Fibroblast of skin of right biceps (primary cell): ENCODE measurements around the gene NFKBIB.
"Not testable (repeated sequence)": the region's sequence is repeated elsewhere in the genome, so short reads cannot be mapped to it uniquely, and the experiment has no call there.

Experiments
- DNase-seq: peaks from one replicate; pipeline ENCODE4 v3.0.0-alpha.2; 2013

Gene NFKBIB, protein sequence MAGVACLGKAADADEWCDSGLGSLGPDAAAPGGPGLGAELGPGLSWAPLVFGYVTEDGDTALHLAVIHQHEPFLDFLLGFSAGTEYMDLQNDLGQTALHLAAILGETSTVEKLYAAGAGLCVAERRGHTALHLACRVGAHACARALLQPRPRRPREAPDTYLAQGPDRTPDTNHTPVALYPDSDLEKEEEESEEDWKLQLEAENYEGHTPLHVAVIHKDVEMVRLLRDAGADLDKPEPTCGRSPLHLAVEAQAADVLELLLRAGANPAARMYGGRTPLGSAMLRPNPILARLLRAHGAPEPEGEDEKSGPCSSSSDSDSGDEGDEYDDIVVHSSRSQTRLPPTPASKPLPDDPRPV

DNA sequence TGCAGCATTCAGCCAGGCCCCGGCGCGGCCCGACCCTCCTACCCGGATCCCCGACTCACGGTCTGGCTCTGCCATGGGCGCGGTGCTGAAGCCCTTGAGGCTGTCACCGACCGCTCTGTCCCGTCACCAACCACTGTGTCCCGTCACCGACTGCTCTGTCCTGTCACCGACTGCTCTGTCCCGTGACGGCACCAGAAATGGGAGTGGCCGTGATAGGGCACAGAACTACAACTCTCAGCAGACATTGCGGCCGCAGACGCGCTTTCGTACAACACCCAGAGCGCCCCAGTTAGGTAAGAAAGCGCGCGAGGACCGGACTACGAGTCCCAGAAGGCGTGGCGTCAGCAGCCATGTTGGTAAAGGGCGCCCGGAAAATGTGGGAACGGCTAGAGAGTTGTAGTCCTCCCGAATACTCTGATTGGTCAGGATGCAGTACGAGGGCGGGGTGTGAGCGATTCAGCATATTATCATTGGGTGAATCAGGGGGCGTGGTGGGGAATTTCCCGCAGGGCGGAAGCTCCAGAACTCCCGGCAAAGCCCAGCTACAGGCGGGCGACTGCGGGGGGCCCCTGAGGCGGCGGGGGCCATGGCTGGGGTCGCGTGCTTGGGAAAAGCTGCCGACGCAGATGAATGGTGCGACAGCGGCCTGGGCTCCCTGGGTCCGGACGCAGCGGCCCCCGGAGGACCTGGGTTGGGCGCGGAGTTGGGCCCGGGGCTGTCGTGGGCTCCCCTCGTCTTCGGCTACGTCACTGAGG, at the start of gene NFKBIB, which contains the start of gene SIRT2:
TSS of gene NFKBIB (plus strand) at position 523 of the 755 bp plus-strand sequence. CDS start at position 587, 64 bp downstream.
TSS of gene SIRT2 (minus strand) at position 172 of the 755 bp plus-strand sequence. CDS start at position 75, 97 bp downstream.
- DNase-seq, result peak; percentile 100

DNA sequence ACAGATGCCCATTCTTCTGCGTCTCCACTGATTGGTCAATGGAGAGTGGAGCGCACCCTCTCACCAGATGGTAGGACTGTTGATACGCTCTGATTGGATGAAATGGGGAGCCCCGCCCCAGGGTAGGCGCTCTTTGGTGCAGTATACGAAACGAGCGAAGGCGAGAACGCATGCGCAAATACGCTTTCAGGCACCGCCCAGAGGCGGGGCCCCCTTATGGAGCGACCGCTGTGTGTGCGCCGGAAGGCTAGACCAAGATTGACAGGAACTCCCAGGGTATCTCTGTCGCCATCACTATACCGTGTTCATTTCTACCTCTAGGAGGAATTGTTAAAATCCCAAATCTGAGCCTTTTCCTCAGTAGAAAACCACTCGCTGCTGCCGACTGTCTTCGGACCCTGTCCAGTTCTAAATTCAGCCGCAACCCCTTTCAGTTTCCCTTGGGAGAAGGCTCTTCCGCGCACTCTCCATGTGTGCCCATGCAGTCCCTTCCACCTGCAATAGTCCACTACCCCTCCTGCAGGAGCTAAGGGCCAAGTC, 49.3 kb upstream of the NFKBIB start:
- no peak for DNase-seq

DNA sequence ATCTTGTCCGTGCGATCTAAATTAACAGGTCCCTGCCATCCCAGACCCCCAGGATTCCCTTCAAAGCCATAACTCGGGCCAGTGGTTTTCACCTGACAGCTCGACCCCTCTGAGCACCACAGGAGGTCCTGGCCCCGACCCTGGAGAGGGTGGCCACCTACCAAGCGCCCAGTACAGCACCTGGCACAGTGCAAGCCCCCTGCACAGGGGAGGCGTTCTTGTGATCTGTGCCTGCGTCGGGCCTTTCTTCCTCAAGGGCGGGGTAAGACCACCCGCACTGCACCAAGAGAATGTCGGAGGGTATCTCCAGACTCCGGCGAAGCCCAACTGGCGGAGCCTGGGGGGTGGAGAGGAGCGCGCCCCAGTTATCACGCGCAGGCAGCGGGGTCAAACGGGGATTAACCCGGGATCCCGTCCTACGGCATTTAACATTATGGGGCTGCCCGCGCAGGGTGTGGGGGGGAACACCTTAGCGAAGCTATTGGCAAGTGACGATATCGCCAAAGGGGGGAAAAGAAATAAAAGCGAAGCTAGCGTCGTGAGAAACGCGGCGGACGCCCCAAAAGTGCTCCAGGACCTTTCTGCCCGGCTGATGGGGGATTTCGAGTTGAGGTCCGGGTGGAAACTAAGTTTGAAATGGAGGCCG, 48.7 kb upstream of the NFKBIB start:
- DNase-seq, result no peak

DNA sequence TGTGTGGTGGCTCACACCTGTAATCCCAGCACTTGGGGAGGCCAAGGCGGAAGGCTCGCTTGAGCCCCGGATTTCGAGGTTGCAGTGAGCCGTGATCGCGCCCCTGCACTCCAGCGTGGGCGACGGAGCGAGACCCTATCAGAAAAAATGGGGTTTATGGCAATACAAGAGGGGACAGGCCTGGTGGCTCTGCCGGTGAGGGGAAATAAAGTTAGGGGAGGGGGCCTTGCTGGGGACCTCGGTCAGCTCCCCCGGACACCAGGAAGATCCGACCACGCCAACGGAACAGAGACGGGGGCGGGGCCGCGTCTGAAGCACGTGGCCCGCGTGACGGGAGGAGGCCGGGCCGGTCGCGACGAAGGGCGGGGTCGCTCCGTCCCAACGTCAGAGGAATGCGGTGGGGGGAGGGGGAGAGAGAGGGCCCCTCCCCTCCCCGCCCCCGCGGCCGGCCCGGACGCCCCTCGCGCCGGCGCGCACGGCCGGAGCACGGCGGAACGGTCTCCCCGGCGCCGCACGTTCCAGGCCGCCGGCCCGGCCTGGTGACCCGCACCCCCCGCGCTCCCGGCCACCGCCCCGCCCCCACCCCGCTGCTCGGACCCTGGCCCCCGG, 48.0 kb upstream of the NFKBIB start:
- peak; percentile 93 for DNase-seq

DNA sequence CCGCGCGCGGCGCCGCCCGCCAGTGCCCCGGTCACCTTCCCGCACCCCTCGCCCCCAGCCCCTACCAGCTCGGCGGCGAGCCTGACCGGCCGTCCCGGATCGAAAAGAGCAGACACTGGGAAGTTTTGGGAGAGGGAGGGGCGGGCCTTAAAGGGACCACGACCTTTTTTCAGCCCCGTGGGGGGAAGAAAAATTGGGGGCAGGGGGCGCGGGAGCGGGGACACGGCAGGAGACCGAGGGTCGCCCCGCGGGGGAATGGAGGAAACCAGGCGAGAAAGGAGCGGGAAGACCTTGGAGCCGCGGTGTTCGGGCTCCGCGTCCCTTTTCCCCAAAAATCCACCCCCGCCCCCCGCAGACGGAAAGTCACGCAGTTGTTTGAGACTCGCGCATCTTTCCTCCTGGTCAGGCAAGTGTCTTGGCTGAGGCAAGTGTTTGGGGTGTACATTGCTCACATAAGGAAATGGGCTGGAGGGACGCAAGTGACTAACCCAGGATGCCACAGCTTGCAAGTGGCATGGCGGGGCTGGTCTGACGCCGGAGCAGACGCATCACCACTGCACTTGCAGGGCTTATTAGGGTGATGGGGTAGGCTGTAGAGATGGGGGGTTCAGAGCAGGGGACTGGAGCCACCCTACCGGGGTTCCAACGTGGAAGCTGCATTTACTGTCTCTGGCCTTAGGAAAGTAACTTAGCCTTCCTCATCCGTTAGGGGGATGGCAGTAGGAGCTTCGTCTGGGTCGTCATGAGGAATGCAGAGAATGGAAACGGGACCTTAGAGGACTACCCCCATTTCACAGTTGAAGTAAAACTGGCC, 47.3 kb upstream of the NFKBIB start:
- DNase-seq, result peak; percentile 71

DNA sequence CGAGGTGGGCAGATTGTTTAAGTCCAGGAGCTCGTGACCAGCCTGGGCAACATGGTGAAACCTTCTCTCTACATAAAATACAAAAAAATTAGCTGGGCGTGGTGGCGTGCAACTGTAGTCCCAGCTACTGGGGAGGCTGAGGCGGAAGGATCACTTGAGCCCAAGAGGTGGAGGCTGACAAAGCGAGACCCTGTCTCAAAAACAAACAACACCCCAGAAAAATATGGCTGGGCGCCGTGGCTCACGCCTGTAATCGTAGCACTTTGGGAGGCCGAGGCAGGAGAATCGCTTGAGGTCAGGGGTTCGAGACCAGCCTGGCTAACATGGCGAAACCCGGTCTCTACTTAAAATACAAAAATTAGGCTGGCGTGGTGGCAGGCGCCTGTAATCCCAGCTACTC, 46.6 kb upstream of the NFKBIB start:
- no peak for DNase-seq

DNA sequence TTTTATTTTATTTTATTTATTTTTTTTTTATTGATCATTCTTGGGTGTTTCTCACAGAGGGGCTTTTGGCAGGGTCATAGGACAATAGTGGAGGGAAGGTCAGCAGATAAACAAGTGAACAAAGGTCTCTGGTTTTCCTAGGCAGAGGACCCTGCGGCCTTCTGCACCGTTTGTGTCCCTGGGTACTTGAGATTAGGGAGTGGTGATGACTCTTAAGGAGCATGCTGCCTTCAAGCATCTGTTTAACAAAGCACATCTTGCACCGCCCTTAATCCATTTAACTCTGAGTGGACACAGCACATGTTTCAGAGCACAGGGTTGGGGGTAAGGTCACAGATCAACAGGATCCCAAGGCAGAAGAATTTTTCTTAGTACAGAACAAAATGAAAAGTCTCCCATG, 44.8 kb upstream of the NFKBIB start:
- not testable (repeated sequence) for DNase-seq

DNA sequence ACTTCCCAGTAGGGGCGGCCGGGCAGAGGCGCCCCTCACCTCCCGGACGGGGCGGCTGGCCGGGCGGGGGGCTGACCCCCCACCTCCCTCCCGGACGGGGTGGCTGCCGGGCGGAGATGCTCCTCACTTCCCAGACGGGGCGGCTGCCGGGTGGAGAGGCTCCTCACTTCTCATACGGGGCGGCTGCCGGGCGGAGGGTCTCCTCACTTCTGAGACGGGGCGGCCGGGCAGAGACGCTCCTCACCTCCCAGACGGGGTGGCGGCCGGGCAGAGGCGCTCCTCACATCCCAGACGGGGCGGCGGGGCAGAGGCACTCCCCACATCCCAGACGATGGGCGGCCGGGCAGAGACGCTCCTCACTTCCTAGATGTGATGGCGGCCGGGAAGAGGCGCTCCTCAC, 44.0 kb upstream of the NFKBIB start:
- not testable (repeated sequence) for DNase-seq

DNA sequence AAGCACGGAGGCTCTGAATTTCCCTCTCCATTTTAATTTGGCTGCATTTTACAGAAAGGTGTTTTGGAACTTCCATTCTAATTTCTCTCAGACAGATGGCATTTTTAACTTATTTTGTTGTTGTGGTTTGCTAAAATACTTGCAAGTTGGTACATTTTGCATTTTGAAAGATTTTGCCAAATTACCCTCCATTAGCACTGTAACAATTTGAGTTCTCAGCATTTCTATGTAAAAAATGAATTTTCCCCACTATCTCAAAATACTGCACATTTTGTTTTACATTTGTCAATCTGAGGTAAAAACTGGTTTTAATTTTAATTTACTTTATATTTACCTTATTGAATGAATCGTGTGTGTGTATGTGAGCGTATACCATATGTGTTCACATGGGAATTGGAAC, 43.0 kb upstream of the NFKBIB start:
- no peak for DNase-seq

DNA sequence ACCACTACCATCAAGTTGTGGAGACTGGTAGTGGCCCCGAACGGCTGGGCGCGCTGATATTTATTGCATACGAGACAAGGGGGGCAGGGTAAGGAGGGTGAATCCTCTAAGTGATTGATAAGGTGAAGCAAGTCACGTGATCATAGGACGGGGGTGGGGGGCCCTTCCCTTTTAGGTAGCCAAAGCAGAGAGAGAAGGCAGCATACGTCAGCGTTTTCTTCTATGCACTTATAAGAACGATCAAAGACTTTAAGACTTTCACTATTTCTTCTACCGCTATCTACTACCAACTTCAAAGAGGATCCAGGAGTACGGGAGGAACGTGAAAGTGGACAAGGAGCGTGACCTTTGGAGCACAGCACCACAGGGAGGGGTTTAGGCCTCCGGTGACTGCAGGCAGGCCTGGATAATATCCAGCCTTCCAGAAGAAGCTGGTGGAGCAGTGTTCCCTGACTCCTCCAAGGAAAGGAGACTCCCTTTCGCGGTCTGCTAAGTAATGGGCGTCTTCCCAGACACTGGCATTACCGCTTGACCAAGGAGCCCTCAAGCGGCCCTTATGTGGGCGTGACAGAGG, 40.1 kb upstream of the NFKBIB start:
- not testable (repeated sequence) for DNase-seq

DNA sequence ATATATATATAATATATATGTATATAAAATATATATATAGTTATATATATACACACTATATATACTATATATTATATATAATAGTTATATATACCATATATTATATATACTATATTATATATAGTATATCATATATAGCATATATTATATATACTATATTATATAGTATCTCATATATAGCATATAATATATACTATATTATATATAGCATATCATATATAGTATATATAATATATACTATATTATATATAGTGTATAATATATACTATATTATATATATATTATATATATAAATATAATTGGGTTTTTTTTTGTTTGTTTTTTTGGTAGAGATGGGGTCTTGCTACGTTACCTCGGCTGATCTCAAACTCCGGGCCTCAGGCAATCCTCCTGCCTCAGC, 38.4 kb upstream of the NFKBIB start:
- no peak for DNase-seq

DNA sequence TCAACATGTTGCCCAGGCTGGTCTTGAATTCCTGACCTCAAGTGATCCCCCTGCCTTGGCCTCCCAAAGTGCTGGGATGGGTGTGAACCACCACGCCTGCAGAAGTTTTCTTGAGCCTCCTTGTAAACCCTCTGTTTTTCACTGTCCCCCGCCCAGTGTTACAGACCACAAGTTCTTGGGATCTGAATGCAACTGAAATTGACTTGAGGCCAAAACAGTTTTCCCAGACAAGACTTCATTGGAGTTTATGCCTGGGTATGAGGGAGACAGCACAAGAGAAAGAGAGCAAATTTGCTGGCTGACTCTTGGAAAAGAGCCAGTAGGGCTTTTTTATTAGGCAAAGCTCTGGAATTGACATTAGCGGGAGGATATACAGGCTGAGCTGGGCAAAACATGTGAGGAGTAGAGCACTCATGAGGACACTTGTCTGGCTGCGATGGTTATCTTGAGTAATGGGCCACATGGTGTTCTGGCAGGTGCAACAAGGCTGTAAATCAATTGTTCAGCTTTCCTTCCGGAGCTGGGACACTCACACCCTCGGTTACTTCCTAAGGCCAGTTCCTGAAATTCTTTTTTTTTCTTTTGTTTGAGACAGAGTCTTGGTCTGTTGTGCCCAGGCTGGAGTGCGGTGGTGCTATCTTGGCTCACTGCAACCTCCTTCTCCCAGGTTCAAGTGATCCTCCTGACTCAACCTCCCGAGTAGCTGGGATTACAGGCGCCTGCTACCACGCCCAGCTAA, 37.3 kb upstream of the NFKBIB start:
- peak; percentile 20 for DNase-seq

DNA sequence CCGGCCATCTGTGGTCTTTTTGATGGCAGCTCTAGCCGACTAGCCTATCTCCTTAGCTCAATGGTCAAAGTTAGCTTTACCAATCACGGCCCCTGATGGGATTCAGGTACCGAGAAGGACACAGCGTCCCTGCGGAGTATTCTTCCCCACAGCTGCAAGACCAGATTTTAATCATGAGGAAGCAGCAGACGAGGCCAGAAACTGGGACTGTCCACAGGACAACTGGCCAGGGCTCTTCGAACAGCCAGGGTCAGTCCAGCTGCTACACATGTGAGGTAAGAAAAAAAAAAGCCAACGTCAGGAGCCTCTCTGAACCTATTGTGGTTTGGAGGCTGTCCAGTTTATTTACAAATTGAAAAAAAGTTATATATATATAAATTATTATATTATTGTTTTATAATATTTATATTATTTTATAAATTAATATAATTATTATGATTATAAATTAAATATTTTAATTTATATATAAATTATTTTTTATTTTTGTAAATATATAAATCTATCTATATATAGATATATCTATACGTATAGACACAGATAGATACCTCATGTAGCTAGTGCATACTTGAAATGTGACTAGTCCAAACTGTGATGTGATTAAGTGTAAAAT, 32.5 kb upstream of the NFKBIB start:
- DNase-seq, result no peak

DNA sequence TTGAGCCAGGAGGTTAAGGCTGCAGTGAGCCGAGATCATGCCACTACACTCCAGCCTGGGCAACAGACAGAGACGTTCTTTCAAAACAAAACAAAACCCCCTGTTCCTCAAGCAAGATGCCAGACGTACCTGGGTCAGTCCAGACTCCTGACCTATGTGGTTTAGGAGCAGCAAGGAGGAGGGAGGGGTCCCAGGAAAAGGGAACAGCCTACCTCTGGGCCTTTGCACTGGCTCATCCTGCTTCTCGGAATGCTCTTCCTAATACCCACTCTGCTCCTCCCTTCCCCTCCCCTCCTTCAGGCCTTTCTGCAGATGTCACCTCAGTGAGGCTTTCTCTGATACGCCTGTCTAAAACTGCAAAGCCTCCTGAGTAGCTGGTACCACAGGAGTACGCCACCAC, 31.2 kb upstream of the NFKBIB start:
- DNase-seq, result no peak

DNA sequence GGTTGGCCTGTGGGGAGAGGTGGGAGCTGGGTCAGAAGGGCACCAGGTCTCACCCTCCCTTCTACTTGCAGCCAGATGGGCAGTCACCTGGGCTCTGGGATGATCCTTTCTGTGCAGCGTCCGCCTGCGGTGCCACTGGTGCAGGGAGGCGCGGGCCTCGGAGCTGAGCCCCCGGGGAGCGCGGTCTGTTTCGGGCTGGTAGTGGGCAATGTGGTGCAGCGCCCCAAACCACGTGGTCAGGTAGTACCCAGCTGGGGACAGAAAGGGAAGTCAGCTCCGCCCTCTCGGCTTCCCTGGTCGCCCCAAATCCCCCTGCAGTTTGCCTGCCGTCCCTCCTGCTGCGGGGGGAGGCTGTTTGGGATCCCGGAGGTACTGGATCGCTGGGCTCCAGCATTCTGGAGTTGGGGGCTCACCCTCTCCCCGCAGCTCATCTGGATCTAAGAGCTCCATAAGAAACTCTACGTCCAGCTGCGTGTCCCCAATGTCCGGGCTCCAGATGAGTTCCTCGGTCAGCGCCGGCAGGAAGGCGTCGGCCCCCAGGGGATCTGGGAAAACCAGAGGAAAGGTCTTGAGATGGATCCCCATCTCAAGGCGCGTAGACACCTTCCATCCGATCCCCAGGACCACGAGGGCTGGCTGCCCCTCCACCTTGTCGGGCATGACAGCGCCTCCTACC, 30.5 kb upstream of the NFKBIB start:
- DNase-seq, result no peak

DNA sequence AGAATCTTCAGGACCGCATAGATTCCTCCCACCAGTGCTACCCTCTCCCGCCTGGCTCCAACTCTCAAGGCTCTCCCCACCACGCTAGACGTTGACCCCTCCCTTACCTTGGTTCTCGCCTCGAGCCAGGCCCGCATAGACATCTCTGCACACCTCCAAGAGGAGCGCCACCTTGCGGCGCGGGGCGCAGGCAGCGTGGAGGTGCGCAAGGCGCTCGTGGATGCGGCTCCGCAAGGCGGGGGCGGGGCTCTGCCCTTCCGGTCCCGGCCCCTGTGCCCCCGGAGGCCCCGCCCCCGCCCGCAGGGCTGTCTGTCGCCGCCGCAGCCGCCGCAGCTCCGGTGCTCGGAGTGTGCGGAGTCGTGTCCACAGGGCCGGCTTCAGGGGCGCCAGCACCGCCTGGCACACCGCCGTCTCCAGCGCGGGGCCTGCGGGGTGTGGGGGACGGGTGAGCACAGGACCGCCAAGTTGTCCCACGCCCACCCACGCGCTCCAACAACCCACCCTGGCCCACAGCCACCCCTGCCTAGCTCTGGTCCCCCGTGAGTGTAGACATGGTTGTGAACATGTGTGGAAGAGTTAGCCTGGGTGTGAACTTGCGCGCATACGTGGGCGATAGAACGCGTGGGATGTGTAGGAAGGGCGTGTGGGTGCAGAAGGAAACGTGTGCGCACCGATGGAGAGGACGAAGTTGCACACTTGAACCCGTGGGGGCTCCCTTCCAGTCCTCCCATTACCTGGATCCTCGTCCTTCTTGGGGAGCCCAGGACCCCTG, 29.7 kb upstream of the NFKBIB start:
- DNase-seq, result peak; percentile 67

DNA sequence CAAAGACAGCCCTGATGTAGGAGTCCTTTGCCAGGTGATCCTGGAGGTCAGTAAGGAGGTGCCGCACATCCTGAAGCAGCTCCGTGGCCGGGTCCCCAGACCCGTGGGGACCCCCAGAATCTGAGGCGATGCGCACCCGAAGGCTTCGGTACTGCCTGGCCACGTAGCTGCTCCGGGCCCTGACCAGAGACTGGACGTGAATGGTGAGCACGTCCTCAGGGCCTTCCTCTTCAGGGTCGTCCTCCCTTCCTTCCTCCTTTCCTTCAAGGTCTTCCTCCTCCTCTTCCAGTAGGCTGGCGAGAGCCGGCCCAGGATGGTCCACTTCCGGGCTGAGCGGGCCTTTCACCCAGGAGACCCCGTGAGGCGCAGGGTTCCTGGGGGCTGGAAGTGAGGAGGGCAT, 29.2 kb upstream of the NFKBIB start:
- DNase-seq, result no peak

DNA sequence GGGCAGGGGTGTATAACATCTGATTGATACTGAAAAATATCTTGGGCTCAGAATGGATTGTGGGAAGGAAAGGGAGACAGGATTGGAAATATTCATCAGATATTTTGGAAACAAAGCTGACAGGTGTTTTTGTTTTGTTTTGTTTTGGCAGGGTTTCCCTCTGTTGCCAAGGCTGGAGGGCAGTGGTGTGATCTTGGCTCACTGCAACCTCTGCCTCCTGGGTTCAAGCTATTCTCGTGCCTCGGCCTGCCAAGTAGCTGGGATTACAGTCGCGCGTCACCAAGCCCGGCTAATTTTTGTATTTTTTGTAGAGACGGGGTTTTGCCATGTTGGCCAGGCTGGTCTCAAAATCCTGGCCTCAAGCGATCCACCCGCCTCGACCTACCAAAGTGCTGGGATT, 26.4 kb upstream of the NFKBIB start:
- DNase-seq, result not testable (repeated sequence)
